Lower leg skin (tissue), 3 donors: ENCODE results near the gene LRFN2.

Experiments used
- CTCF ChIP-seq, 3 donors: fragments of 450-650 bp; IDR thresholded peaks; one replicate each; pipeline ENCODE4 v1.5.1; 2016; ENCODE audit warnings: antibody characterized with exemption in 3 of 3, mild to moderate bottlenecking in 3 of 3, moderate library complexity in 2 of 3
- POLR2A ChIP-seq, 2 donors: fragments of 450-650 bp; IDR thresholded peaks; one replicate each; pipeline ENCODE4 v1.6.1; 2016 to 2017; ENCODE audit warnings: antibody characterized with exemption in 2 of 2, mild to moderate bottlenecking in 1 of 2, moderate library complexity in 1 of 2

- no peak for TF ChIP-seq POLR2A (IDR thresholded peaks at IDR 0.05)
- no peak for TF ChIP-seq CTCF (IDR thresholded peaks at IDR 0.05)
Observed at GRCh38 chr6:40532349-40533000, 54.7 kb downstream of the LRFN2 start.
